GM19395 (cell line): ENCODE results near the gene NGFR.
"Not testable (repeated sequence)": the region's sequence is repeated elsewhere in the genome, so short reads cannot be mapped to it uniquely, and the experiment has no call there.

Experiments used
- ATAC-seq: cut with Tn5 transposase; IDR thresholded peaks from one replicate; pipeline ENCODE4 v1.9.1; 2021; ENCODE audit warnings: mild to moderate bottlenecking, moderate library complexity; ENCODE audit not compliant: unreplicated experiment

The NGFR gene

DNA sequence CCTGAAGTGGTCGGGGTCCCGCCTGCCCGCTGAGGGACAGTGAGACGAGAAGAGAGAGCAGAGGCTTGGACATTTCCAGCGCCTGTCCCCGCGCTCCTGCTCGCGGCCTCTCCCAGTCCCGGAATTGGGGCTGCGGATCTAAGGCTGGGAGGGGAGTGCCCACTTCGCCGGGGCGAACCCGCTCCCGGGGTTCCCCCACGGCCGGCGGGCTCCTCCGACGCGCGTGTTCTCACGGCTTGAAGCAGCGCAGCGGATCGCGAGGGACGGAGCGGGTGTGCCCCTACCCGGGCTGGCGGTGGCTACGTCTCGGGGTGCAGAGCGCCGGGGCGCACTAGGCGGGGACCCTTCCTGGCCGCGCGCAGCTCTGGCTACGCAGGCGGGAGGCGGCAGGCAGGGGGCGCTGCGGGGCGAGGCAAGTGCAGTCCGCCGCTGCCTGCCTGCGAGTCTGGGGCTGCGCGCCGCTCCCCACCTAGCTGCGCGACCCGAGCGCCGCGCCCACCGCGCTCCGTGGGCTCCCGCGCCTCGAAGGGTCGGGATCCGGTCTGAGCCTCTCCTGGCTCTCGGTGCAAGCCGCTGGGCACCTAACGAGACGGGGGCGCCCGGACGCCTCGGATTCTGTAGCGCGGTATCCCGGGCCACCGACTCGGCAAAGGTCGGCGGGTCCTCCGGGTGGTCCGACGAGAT is 1.2 kb downstream of the NGFR start:
- ATAC-seq, result no peak

DNA sequence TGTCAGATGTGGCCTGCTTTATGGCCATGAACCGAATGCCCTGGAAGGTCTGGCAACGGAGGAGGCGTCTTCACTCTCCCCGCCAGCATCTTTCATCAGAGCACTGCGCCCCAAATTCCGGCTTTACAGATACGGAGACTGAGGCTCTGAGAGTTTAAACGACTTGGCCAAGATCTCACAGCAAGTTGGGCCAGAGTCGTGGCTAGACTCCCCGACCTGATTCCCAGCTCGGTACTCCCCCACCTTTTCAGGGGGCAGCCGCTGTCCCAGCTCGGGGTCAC is 1.7 kb downstream of the NGFR start:
- no peak for ATAC-seq

DNA sequence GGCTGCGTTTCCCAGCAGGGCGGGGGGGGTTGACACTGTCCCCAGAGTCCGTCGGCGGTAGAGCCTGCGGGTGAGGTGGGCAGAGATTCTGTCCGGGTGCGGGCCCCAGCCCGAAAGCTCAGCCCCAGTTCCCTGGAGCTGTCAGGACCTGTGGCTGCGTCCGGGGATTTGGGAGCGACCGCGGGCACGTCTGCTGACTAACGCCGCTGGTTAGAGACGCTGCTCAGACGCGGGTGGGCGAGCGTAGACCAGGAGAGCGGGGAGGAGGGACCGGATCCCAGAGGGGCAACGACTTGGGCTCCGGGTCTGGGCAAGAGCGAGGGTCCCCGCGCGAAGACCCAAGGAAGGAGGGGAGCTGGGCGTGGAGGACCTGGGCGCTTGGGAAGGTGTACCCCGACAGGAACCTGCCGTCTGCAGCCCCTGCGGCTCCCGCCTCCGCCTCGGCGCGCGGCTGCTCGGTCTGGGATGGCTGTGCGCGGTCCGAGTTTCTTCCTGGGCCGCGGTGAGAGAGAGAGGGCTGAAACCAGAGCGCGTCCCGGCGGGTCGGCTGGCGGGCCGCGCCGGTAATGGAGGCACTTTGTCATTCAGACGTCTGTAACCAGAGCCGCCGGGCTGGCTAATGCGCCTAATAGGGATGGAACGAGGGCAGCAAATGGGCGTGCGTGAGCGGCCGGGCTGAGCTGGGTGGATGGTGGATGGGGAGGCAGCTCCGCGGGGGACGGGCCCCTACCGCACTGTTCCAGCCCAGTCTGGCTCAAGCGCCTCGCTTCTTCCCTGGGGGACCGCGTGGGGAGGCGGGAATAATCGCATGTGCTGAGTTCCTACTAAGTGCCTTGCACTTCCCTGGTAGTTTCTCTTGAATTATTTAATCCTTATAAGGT is 2.3 kb downstream of the NGFR start:
- no peak for ATAC-seq

DNA sequence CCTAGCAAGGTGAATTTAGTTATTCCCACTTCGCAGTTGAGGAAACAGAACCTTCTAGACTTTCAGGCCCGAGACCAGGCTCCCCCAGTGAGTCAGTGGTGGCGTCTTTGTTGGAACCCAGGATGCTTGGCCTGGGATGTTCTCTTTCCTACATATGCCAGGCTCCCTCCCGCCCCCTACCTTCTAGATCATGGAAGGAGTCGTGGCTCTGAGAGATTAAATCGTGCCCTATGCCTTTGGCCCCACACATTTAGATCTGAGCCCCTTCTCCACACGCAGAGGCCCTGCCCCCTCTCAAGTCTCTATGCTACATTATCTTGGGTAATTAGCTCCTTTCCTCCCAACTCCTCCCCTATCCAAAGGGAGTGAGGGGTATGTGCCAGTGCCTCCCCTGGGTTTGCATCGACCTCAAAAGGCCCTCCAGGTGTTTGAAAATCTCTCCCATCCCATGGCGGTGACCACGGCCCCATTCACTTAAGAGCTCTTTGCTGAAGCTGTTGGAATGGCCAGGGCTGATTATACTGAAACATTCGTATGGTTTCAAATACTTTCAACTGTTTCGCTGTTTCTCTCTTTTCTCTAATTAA is 3.0 kb downstream of the NGFR start:
- no peak for ATAC-seq

DNA sequence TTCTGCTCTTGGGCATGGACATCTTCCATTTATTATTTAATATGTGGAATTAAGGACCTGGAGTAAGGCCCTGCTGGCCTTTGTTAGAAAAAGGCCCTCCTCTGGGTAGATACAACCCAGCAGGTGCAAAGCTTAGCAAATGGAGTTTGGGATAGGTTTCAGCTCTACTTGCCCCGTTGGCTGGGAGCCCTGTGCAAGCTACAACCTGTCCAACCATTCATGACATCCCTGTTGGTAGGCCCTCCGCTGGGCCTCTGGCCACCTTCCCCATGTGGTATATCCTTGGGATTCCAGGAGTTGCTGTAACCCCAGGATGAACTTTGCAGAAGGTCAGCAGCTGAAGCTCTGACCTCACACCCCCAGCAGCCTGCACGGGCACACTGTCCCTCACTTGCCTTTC is 6.4 kb downstream of the NGFR start:
- ATAC-seq, result no peak

DNA sequence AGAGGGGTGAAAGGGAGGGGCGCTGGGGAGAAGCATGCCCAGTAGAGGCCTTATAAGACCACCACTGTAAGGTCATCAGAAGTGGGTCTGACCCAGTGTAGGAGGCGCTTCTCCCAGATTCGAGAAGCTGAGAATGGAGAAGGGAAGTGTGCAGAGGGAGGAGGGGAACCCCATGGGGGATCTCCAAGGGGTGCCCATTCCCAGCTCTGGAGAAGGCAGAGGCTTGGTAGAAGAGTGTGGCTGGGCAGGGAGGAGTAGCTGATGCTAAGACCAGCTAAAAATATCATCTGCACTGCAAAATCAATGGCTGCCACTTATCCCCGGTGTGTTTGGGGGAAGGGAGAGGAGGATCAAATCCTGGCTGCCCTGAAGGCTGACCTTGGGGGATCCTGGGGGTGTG is 7.2 kb downstream of the NGFR start:
- ATAC-seq, result no peak

DNA sequence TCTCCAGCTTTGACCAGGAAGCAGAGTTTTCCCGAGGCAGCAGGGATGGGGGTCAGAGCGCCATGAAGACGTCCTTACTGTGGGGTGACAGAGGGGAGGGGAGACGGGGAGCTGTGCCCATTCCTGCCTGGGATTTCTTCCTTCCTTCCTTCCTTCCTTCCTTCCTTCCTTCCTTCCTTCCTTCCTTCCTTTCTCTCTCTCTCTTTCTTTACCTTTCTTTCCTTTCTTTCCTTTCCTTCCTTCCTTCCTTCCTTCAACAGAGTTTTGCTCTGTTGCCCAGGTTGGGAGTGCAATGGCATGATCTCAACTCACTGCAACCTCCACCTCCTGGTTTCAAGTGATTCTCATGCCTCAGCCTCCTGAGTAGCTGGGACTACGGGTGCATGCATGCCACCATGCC is 7.6 kb downstream of the NGFR start:
- ATAC-seq, result not testable (repeated sequence)

DNA sequence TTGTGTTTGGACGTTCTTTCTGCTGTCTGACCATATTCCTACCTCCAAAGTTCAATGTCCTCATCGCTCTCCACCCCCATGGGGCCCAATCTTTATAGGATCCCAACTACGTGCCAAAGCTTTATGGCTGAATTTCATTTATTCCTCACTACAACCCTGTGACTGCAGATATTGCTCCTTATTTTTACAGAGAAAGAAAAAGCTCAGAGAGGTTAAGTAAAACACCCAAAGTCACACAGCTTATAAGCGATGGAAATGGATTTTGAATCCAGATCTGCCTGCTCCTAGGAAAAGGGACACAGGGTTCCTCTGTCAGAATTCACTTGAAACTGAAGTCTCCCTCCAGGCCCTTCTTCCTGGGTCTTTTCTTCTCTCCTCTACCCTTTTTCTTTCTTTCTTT is 9.3 kb downstream of the NGFR start:
- ATAC-seq, result no peak

DNA sequence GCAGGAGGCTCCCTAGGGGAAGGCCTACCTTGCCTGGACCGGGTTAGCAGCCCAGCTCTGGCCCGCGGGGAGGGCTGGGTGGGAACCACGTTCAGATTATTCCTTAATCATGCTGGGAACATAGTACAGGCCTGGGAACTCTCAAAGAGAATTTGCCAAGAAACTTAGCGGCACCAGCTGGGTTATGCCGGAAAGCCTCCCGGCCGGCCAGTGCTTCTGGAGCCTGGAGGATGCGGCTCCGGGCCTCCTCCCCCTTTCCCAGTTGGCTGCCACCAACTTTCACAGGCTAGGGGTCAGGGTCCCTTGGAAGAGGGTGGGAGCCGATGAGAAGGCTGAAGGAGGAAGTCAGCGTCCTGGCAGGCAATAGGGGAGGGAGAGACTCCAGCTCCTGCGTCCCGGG is 10.8 kb downstream of the NGFR start:
- no peak for ATAC-seq

DNA sequence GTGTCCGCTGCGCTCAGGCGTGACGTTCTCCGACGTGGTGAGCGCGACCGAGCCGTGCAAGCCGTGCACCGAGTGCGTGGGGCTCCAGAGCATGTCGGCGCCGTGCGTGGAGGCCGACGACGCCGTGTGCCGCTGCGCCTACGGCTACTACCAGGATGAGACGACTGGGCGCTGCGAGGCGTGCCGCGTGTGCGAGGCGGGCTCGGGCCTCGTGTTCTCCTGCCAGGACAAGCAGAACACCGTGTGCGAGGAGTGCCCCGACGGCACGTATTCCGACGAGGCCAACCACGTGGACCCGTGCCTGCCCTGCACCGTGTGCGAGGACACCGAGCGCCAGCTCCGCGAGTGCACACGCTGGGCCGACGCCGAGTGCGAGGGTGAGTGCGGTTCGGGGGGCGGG is 11.2 kb downstream of the NGFR start:
- no peak for ATAC-seq

DNA sequence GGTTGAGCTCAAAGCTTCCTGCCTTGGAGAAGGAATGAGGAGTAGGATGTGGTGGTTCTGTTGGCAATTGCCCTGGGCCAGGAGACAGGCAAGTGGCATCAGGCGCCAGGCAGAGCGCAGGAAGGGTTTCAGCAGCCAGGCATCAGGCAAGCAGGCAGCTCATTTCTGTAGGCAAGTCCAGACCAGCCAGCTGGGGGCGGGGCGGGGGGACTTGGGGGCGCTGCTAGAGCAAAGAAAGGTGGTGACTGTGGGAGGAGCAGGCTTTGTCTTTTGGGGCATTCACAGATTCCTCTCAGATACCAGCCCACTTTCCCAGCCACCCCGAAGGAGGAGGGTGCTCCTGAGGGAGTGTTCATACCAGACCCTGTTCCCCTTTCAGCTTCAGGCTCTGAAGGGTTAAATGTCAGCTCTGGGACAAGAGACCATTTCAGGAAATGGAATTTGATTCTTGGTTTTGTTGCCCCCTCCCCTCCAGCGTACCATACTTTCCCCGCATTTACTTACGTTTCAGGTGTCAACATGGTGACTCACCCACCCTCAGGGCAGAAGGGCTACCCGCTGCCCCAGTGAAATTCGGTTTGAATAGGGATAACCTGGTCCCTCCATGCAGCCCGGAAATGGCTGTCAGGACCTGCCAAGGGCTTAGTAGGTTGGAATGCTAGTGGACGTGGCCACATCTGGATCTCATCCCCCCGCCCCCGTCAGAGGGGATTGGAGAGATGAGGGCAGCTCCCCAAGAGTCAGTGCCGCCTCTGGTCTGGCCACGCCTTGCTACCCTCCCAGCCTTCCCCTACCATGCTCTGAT is 13.2 kb downstream of the NGFR start:
- no peak for ATAC-seq

DNA sequence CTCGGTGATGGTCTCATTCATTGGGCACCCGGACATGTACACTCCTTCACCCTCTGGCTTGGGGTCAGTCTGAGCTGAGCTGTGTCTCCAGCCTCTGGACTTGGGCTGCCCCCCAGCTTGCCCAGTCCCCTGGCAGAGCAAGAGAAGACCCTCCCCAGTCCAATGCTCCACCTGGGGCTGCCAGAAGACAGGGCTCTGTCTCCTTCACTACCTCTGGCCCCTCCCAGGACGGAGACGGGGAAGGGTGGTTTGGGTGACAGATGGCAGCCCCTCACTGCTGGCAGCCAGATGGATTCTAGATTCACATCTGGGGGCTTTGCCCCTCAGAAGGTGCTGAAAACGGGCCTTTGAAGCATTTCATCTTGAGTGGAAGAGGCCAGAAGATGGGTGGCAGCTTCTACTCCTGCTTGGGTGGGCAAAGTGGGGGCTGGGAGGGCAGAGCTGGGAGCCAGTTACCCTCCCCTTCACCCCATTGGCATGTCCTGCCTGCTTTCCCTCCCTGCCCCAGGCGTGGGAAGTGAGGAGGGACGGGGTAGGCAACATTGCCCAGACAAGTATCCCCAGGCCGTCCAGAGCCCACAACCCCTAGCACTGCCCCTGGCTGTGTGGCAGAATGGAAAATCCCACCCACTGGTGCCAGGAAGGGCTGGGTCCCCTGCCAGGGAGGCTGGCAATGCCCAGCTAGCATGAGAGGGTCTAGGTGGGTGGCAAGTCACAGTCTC is 13.9 kb downstream of the NGFR start:
- ATAC-seq, result no peak

DNA sequence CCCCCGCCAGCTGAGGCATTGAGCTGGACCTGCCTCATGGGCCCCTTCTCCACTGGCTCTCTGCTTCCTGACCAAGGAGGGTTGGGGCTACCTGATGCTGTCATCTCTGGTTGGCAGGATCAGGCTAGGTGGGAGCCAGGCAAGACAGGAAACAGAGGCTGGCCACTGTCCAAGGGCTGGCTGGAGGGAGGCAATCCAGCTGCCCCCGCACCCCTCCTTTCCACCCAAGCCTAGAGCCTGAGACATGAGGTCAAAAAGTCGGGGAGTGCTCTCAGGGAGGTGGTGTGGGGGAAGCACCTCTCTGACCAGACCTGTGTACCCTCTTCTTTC is 14.5 kb downstream of the NGFR start:
- ATAC-seq, result no peak

DNA sequence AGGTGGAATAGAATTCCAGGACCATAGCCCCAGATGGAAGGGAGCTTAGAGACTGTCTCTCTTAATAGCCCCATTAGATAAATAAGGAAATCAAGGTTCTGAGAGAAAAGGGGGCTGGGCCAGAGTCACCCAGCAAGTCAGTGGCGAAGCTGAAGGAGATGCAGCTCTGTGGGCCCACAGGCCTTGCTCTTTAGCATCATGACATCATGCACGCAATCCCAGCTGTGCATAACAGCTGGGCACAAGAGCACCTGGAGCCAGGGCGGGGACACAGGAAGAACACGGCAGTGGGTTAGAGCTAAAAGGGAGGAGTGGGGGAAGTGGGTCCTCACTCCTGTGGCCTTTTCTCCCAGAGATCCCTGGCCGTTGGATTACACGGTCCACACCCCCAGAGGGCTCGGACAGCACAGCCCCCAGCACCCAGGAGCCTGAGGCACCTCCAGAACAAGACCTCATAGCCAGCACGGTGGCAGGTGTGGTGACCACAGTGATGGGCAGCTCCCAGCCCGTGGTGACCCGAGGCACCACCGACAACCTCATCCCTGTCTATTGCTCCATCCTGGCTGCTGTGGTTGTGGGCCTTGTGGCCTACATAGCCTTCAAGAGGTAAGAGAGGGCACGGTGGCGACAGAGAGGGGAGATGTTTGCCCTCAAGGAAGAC is 15.1 kb downstream of the NGFR start:
- ATAC-seq, result no peak

DNA sequence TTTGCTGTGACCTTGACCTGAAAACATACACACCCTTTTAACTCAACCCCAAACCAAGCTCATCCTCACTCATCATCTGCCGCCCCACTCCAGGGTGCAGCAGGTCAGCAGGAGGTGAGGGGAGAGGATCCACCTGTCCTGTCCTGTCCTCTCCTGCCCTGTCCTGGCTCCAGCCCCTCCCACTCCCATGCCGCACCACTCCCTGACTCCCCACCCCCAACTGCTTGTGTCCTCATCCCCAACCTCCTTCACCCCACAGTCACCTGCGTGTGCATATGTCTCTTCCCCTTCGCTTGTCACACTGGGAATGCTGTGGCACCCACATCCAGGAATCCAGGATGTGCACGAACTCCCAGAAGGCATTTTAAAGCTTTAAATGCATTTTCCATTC is 15.6 kb downstream of the NGFR start:
- no peak for ATAC-seq

DNA sequence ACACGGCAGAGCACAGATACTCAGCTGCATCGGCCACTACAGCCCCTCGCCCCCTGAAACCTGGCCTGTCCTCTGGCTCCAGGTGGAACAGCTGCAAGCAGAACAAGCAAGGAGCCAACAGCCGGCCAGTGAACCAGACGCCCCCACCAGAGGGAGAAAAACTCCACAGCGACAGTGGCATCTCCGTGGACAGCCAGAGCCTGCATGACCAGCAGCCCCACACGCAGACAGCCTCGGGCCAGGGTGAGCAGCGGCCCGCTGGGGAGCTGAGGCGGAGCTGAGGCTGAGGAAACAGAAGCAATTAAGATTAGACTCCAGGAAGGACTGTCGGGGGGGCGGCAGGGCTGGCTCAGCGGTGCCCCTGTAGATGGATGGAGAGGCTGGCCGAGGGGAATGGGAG is 16.7 kb downstream of the NGFR start:
- no peak for ATAC-seq

DNA sequence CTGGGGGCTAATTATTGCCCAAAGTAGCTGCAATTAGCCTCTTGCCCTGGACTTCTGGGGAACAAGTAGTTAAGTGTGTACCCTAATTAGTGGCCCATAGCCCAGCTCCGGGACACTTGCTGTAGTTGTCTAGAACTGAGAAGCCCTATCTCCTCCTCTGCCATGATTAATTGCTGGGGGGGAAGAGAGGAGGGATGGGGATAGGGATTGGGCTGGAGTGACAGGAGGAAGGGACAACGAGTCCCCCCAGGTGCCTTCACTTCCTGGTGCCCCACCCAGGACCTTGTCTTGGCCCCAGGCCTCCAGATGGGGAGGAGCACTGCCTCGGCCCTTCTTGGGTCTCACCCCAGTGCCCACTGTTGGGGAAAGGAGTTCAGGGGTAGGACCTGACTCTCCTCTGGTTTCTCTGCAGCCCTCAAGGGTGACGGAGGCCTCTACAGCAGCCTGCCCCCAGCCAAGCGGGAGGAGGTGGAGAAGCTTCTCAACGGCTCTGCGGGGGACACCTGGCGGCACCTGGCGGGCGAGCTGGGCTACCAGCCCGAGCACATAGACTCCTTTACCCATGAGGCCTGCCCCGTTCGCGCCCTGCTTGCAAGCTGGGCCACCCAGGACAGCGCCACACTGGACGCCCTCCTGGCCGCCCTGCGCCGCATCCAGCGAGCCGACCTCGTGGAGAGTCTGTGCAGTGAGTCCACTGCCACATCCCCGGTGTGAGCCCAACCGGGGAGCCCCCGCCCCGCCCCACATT is 17.4 kb downstream of the NGFR start:
- ATAC-seq, result no peak

DNA sequence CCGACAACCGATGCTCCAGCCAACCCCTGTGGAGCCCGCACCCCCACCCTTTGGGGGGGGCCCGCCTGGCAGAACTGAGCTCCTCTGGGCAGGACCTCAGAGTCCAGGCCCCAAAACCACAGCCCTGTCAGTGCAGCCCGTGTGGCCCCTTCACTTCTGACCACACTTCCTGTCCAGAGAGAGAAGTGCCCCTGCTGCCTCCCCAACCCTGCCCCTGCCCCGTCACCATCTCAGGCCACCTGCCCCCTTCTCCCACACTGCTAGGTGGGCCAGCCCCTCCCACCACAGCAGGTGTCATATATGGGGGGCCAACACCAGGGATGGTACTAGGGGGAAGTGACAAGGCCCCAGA is 17.9 kb downstream of the NGFR start:
- no peak for ATAC-seq

DNA sequence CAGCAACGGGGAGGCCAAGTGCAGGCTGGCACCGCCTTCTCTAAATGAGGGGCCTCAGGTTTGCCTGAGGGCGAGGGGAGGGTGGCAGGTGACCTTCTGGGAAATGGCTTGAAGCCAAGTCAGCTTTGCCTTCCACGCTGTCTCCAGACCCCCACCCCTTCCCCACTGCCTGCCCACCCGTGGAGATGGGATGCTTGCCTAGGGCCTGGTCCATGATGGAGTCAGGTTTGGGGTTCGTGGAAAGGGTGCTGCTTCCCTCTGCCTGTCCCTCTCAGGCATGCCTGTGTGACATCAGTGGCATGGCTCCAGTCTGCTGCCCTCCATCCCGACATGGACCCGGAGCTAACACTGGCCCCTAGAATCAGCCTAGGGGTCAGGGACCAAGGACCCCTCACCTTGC is 18.5 kb downstream of the NGFR start:
- no peak for ATAC-seq
